SU-DHL-6 (cell line): Measurements from ENCODE around the gene FUS.

ENCODE experiments used
- CTCF ChIP-seq: fragments of 200-600 bp; sonication (generic); IDR thresholded peaks from one replicate; pipeline ENCODE4 v1.5.1; 2017; ENCODE audit warnings: antibody characterized with exemption, mild to moderate bottlenecking, low read length, moderate library complexity; ENCODE audit not compliant: insufficient read depth, poor library complexity, severe bottlenecking
- EZH2phosphoT487 ChIP-seq: fragments of 200-600 bp; sonication (generic), shearing (Covaris generic); conservative IDR thresholded peaks from 2 replicates; pipeline ENCODE4 v1.6.1; 2018; ENCODE audit warnings: mild to moderate bottlenecking, antibody characterized with exemption, low read length, moderate library complexity, mixed read lengths

DNA sequence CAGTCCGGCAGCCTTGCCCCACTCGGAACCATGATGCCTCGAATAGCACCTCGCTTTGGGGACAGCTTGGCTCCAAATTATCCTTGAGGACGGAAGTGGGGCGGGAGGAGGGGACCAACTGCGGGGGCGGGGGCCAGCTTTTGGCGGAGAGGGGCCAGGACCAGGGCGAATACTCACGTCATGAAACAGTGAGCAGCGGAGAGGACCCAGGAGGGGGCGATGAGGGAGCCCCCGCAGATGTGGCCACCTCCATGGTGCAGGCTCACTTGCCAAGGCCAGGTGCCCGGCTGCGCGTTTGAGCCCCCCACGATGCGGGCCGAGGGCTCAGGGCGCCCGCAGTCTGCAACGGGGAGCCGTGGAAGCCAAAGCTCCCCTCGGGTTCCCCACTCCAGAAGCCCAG lies 31.0 kb upstream of the FUS start:
- TF ChIP-seq CTCF (no peak), EZH2phosphoT487 (no peak)
